GM12878 (cell line): ENCODE measurements around the gene ZP4. TPM values are rescaled to one million over a fixed set of nuclear protein-coding genes. Genes with fewer than 3 reads are reported as not detected.

Experiments
- ATAC-seq: fragments of 200-7000 bp; cut with Tn5 transposase; 3 replicates; pipeline ENCODE4 v1.9.1; 2020; ENCODE audit warnings: mild to moderate bottlenecking, moderate library complexity
- BruUV-seq: library from RNA; stranded (reverse); fragments of 400-500 nt; replicated peaks from 2 replicates; lab custom pipeline; 2021; lab: Mats Ljungman, UMichigan
- CTCF ChIA-PET: fragments of 300-600 bp; sonication (Branson Sonifier 250); formaldehyde crosslinking; extraction: SDS; loops from one replicate; lab custom pipeline; 2021; ENCODE audit warnings: inconsistent platforms; lab: Yijun Ruan, JAX
- POLR2A ChIA-PET: fragments of 350-600 bp; formaldehyde crosslinking; extraction: SDS; loops from one replicate; lab custom pipeline; 2021; ENCODE audit warnings: inconsistent platforms; lab: Charles Lee
- RAD21 ChIA-PET: fragments of 300-600 bp; sonication (Branson Sonifier 250); formaldehyde crosslinking; loops from one replicate; lab custom pipeline; 2023; ENCODE audit warnings: antibody characterized with exemption; ENCODE audit not compliant: unreplicated experiment; lab: Charles Lee
- SMC1A ChIA-PET: fragments of 300-600 bp; sonication (Branson Sonifier 250); formaldehyde crosslinking; loops from one replicate; lab custom pipeline; 2023; ENCODE audit not compliant: unreplicated experiment, uncharacterized antibody; lab: Charles Lee
- DNase-seq: peaks from one replicate; pipeline ENCODE4 v3.0.0-alpha.2; 2011; ENCODE audit warnings: low read depth, low spot score
- FAIRE-seq: peaks from 3 replicates; lab custom pipeline; 2011; peaks lifted over from hg19 to GRCh38; lab: Jason Lieb, UNC
- H2AFZ ChIP-seq: 2 replicates; pipeline ENCODE4 v1.6.0; 2011; ENCODE audit warnings: low read depth, low read length, control low read depth; ENCODE audit not compliant: control insufficient read depth
- H3K27ac ChIP-seq: 2 replicates; pipeline ENCODE4 v1.5.1; 2011; ENCODE audit warnings: control low read depth; ENCODE audit not compliant: control insufficient read depth, insufficient read depth
- H3K27me3 ChIP-seq, 2 experiments: replicated peaks in 1 of 2; 2 replicates each; pipeline versions ENCODE4 v1.6.0 to v1.6.1; 2011; ENCODE audit warnings: low read length in 1 of 2; ENCODE audit not compliant: control insufficient read depth in 2 of 2, insufficient read depth in 2 of 2
- H3K36me3 ChIP-seq, 2 experiments: 2 replicates each; pipeline ENCODE4 v1.5.1; 2011; ENCODE audit warnings: low read length in 1 of 2; ENCODE audit not compliant: control insufficient read depth in 2 of 2, insufficient read depth in 2 of 2
- H3K4me1 ChIP-seq: 2 replicates; pipeline ENCODE4 v1.6.1; 2011; ENCODE audit warnings: mild to moderate bottlenecking, low read length, moderate library complexity, mixed read lengths; ENCODE audit not compliant: control insufficient read depth, insufficient read depth
- H3K4me2 ChIP-seq: 2 replicates; pipeline ENCODE4 v1.6.0; 2011; ENCODE audit warnings: control low read depth; ENCODE audit not compliant: control insufficient read depth, insufficient read depth
- H3K4me3 ChIP-seq: fragments of 200-600 bp; sonication (generic); 2 replicates; pipeline ENCODE4 v1.5.1; 2016
- H3K79me2 ChIP-seq: 2 replicates; pipeline ENCODE4 v1.6.0; 2011; ENCODE audit warnings: low read length; ENCODE audit not compliant: control insufficient read depth, insufficient read depth
- H3K9ac ChIP-seq: 2 replicates; pipeline ENCODE4 v1.8.0; 2011; ENCODE audit warnings: low read length, control low read depth, mixed read lengths; ENCODE audit not compliant: control insufficient read depth, insufficient read depth
- H3K9me3 ChIP-seq: replicated peaks from 3 replicates; pipeline ENCODE4 v1.5.1; 2011; ENCODE audit warnings: mild to moderate bottlenecking, low read length; ENCODE audit not compliant: control insufficient read depth, insufficient read depth
- H4K20me1 ChIP-seq: 2 replicates; pipeline ENCODE4 v1.6.0; 2011; ENCODE audit not compliant: control insufficient read depth, insufficient read depth
- BMI1 ChIP-seq: fragments of 450-650 bp; IDR thresholded peaks from 2 replicates; pipeline ENCODE4 v1.6.1; 2016; ENCODE audit warnings: mild to moderate bottlenecking, moderate library complexity, borderline replicate concordance
- EGR1 ChIP-seq, 2 experiments: IDR thresholded peaks; 1 replicate in 1 of 2; 2 replicates in 1 of 2; pipeline ENCODE4 v1.6.1; 2011 to 2012; ENCODE audit warnings: low read depth in 2 of 2, low read length in 2 of 2, borderline replicate concordance in 1 of 2, mild to moderate bottlenecking in 1 of 2, moderate library complexity in 1 of 2
- NFYA ChIP-seq: IDR thresholded peaks from 2 replicates; pipeline ENCODE4 v1.6.1; 2011; ENCODE audit warnings: low read depth, mild to moderate bottlenecking, low read length, improper control_type of control experiment, borderline replicate concordance
- SMARCA5 ChIP-seq: fragments of 450-650 bp; IDR thresholded peaks from 2 replicates; pipeline ENCODE4 v1.6.1; 2017; ENCODE audit warnings: mild to moderate bottlenecking
- TARDBP ChIP-seq: IDR thresholded peaks from 2 replicates; pipeline ENCODE4 v1.6.1; 2016; ENCODE audit warnings: borderline replicate concordance
- TCF7 ChIP-seq: IDR thresholded peaks from 2 replicates; pipeline ENCODE4 v1.6.1; 2014; ENCODE audit warnings: antibody characterized with exemption, borderline replicate concordance
- ZBTB40 ChIP-seq: fragments of 450-650 bp; IDR thresholded peaks from 2 replicates; pipeline ENCODE4 v1.6.1; 2016; ENCODE audit warnings: mild to moderate bottlenecking, moderate library complexity, borderline replicate concordance
- ZNF384 ChIP-seq: IDR thresholded peaks from 2 replicates; pipeline ENCODE4 v1.6.1; 2012; ENCODE audit warnings: low read depth, mild to moderate bottlenecking, low read length, improper control_type of control experiment, borderline replicate concordance
- WGBS: methylation state at CpG from one replicate; pipeline ENCODE4 v1.1.6; 2016; ENCODE audit warnings: low lambda C conversion rate; ENCODE audit not compliant: insufficient replicate concordance, insufficient coverage; ENCODE audit errors: missing lambda C conversion rate; 5-methylcytosine and 5-hydroxymethylcytosine counted together
- in situ Hi-C: fragments of 300-500 bp; cut with MboI; formaldehyde crosslinking; loops from 9 replicates; pipeline ENCODE4 v1.14.3; 2018; ENCODE audit warnings: mixed read lengths
- intact Hi-C: fragments of 100-400 bp; cut with micrococcal nuclease; formaldehyde crosslinking; loops from one replicate; pipeline ENCODE4 v1.14.2; 2022; ENCODE audit not compliant: unreplicated experiment
- polyA plus RNA-seq, 11 experiments: library from polyadenylated mRNA; depleted of rRNA in 4 of 11; unstranded in 6 of 11; stranded (reverse) in 5 of 11; fragments of >200 nt; fragmentation: Nextera tagmentation in 4 of 11; fragmentation: Illumina TruSeq in 1 of 11; extraction: Ambion mirVana in 4 of 11; extraction: Trizol in 1 of 11; gene quantifications; 1 replicate in 1 of 11; 2 replicates in 10 of 11; pipeline versions ENCODE4 v1.2.1 to v1.2.3, GENCODE V29; 2011 to 2016; ENCODE audit warnings: inconsistent platforms in 2 of 11, missing spikeins in 2 of 11, low read depth in 1 of 11
- total RNA-seq, 4 experiments: library from RNA; depleted of rRNA in 3 of 4; stranded (reverse); fragments of >200 nt in 3 of 4; fragmentation: Illumina TruSeq in 1 of 4; extraction: Trizol in 1 of 4; gene quantifications; 2 replicates each; pipeline versions ENCODE4 v1.2.1 to v1.2.3, GENCODE V29; 2013 to 2021
- TF ChIP-seq, protein P1 (sequence below): fragments of 450-650 bp; IDR thresholded peaks from 2 replicates; pipeline ENCODE4 v1.6.1; 2017; ENCODE audit warnings: low read depth, mild to moderate bottlenecking, moderate library complexity
- TF ChIP-seq, protein P2 (sequence below): fragments of 450-650 bp; formaldehyde crosslinking; IDR thresholded peaks from 2 replicates; pipeline ENCODE4 v1.5.0; 2022; ENCODE audit warnings: mild to moderate bottlenecking, missing genetic modification characterization
- TF ChIP-seq, protein P3 (sequence below): fragments of 450-650 bp; IDR thresholded peaks from 2 replicates; pipeline ENCODE4 v1.6.1; 2018; ENCODE audit warnings: borderline replicate concordance, mild to moderate bottlenecking; ENCODE audit not compliant: partially characterized antibody

ZP4 gene
- total and polyA plus RNA-seq, 10 of the 15 experiments (the other 5 are each of a cell fraction or from before 2014, with no cell fraction given), result 0.23 TPM; not detected in 9

GRCh38 chr1:237877631-237878030, 13.1 kb downstream of the ZP4 start:
- H3K9me3 ChIP-seq, result no peaks in the 10 kb centered on the region
- no peaks in the 10 kb centered on the region for H3K79me2 ChIP-seq
- WGBS, result 0% methylated on average over 4 of the region's 4 CpGs
- in situ Hi-C loops, result no loop called here
- H3K36me3 ChIP-seq, result no peaks in the 10 kb centered on the region
- POLR2A ChIA-PET, result no interaction called here
- BruUV-seq, result no TSS peak
- RAD21 ChIA-PET, result interaction anchor here (0.8 kb wide), 1 partner anchor 12 kb away, joined by 4 read pairs; no protein-coding TSS in a partner anchor
- no peak for ATAC-seq
- FAIRE-seq, result no peak
- no peak overlapping the region for H2AFZ ChIP-seq
- H3K27ac ChIP-seq, result no peak overlapping the region
- no peak overlapping the region for H3K4me3 ChIP-seq
- H3K27me3 ChIP-seq, result no peaks in the 10 kb centered on the region
- no peak overlapping the region for H3K9ac ChIP-seq
- SMC1A ChIA-PET, result interaction anchor here (0.6 to 1.4 kb wide), 2 partner anchors 13 to 184 kb away, joined by 4 read pairs; no protein-coding TSS in a partner anchor
- H4K20me1 ChIP-seq, result no peaks in the 10 kb centered on the region
- intact Hi-C loops, result no loop called here
- H3K4me2 ChIP-seq, result no peak overlapping the region
- TF ChIP-seq ZNF384, result no peak
- TF ChIP-seq EGR1 (IDR thresholded peaks at IDR 0.05; ENCODE audit: borderline replicate concordance in 1 of 2, low read depth in 2 of 2, low read length in 2 of 2), result no peak
- TF ChIP-seq, protein P1, sequence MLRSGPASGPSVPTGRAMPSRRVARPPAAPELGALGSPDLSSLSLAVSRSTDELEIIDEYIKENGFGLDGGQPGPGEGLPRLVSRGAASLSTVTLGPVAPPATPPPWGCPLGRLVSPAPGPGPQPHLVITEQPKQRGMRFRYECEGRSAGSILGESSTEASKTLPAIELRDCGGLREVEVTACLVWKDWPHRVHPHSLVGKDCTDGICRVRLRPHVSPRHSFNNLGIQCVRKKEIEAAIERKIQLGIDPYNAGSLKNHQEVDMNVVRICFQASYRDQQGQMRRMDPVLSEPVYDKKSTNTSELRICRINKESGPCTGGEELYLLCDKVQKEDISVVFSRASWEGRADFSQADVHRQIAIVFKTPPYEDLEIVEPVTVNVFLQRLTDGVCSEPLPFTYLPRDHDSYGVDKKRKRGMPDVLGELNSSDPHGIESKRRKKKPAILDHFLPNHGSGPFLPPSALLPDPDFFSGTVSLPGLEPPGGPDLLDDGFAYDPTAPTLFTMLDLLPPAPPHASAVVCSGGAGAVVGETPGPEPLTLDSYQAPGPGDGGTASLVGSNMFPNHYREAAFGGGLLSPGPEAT, result no peak
- no peak for TF ChIP-seq TCF7
- TF ChIP-seq, protein P2, sequence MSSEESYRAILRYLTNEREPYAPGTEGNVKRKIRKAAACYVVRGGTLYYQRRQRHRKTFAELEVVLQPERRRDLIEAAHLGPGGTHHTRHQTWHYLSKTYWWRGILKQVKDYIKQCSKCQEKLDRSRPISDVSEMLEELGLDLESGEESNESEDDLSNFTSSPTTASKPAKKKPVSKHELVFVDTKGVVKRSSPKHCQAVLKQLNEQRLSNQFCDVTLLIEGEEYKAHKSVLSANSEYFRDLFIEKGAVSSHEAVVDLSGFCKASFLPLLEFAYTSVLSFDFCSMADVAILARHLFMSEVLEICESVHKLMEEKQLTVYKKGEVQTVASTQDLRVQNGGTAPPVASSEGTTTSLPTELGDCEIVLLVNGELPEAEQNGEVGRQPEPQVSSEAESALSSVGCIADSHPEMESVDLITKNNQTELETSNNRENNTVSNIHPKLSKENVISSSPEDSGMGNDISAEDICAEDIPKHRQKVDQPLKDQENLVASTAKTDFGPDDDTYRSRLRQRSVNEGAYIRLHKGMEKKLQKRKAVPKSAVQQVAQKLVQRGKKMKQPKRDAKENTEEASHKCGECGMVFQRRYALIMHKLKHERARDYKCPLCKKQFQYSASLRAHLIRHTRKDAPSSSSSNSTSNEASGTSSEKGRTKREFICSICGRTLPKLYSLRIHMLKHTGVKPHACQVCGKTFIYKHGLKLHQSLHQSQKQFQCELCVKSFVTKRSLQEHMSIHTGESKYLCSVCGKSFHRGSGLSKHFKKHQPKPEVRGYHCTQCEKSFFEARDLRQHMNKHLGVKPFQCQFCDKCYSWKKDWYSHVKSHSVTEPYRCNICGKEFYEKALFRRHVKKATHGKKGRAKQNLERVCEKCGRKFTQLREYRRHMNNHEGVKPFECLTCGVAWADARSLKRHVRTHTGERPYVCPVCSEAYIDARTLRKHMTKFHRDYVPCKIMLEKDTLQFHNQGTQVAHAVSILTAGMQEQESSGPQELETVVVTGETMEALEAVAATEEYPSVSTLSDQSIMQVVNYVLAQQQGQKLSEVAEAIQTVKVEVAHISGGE (CRISPR knock-in tag), result no peak
- no peak for TF ChIP-seq NFYA
- no peak for TF ChIP-seq TARDBP
- TF ChIP-seq, protein P3, sequence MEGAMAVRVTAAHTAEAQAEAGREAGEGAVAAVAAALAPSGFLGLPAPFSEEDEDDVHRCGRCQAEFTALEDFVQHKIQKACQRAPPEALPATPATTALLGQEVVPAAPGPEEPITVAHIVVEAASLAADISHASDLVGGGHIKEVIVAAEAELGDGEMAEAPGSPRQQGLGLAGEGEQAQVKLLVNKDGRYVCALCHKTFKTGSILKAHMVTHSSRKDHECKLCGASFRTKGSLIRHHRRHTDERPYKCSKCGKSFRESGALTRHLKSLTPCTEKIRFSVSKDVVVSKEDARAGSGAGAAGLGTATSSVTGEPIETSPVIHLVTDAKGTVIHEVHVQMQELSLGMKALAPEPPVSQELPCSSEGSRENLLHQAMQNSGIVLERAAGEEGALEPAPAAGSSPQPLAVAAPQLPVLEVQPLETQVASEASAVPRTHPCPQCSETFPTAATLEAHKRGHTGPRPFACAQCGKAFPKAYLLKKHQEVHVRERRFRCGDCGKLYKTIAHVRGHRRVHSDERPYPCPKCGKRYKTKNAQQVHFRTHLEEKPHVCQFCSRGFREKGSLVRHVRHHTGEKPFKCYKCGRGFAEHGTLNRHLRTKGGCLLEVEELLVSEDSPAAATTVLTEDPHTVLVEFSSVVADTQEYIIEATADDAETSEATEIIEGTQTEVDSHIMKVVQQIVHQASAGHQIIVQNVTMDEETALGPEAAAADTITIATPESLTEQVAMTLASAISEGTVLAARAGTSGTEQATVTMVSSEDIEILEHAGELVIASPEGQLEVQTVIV, result no peak
- no peak for TF ChIP-seq ZBTB40
- no peak for TF ChIP-seq SMARCA5
- no peak for TF ChIP-seq BMI1
- DNase-seq, result no peak
- H3K4me1 ChIP-seq, result no peaks in the 10 kb centered on the region
- CTCF ChIA-PET, result interaction anchor here (0.6 to 3.4 kb wide), 2 partner anchors 13 to 80 kb away, joined by 3 to 15 read pairs; no protein-coding TSS in a partner anchor
